ENCODE measurements around the gene GH2. TPM values are rescaled to one million over a fixed set of nuclear protein-coding genes. Genes with fewer than 3 reads are reported as not detected.
"Not testable (repeated sequence)": the region's sequence is repeated elsewhere in the genome, so short reads cannot be mapped to it uniquely, and the experiment has no call there.

Gene GH2
- total RNA-seq, 4 donors from 2014 or later: not detected

DNA sequence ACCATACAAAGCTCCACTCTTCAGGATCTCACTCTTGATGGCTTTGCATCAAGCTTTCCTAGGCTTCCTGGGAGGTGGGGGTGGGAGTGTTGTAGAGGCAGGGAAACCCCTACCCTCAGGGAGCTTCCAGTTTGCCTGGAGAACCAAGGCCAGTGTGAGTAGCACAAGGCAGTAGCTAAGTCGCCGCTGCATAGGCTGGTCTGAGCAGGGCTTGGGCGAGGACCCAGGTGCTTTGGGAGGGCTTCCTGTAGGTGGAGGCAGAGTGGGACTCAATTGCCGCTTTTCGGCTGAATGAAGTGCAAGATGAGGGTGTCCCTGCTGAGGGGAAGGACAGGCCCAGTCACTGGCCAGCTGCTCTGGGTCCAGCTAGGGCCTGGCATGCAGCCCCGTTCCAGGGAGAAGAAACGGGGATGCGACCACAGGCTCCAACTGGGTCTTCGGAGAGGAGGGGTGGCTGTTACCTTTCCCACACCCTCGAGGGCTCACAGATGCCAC lies 46.5 kb upstream of the GH2 start:
- no peaks in the 10 kb centered on the region for H3K27me3 ChIP-seq
- no peak for DNase-seq
- intact Hi-C loops (cut with DNase I; ENCODE audit: low total_unique reads): no loop called here
- no peak overlapping the region for H3K4me3 ChIP-seq
- H3K9me3 ChIP-seq: no peaks in the 10 kb centered on the region
- no peaks in the 10 kb centered on the region for H3K36me3 ChIP-seq
- no peaks in the 10 kb centered on the region for H3K4me1 ChIP-seq
- no peak for TF ChIP-seq POLR2A (IDR thresholded peaks at IDR 0.05)
- TF ChIP-seq, protein P1, sequence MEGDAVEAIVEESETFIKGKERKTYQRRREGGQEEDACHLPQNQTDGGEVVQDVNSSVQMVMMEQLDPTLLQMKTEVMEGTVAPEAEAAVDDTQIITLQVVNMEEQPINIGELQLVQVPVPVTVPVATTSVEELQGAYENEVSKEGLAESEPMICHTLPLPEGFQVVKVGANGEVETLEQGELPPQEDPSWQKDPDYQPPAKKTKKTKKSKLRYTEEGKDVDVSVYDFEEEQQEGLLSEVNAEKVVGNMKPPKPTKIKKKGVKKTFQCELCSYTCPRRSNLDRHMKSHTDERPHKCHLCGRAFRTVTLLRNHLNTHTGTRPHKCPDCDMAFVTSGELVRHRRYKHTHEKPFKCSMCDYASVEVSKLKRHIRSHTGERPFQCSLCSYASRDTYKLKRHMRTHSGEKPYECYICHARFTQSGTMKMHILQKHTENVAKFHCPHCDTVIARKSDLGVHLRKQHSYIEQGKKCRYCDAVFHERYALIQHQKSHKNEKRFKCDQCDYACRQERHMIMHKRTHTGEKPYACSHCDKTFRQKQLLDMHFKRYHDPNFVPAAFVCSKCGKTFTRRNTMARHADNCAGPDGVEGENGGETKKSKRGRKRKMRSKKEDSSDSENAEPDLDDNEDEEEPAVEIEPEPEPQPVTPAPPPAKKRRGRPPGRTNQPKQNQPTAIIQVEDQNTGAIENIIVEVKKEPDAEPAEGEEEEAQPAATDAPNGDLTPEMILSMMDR (IDR thresholded peaks at IDR 0.05): no peak
- H3K27ac ChIP-seq: no peak overlapping the region

DNA sequence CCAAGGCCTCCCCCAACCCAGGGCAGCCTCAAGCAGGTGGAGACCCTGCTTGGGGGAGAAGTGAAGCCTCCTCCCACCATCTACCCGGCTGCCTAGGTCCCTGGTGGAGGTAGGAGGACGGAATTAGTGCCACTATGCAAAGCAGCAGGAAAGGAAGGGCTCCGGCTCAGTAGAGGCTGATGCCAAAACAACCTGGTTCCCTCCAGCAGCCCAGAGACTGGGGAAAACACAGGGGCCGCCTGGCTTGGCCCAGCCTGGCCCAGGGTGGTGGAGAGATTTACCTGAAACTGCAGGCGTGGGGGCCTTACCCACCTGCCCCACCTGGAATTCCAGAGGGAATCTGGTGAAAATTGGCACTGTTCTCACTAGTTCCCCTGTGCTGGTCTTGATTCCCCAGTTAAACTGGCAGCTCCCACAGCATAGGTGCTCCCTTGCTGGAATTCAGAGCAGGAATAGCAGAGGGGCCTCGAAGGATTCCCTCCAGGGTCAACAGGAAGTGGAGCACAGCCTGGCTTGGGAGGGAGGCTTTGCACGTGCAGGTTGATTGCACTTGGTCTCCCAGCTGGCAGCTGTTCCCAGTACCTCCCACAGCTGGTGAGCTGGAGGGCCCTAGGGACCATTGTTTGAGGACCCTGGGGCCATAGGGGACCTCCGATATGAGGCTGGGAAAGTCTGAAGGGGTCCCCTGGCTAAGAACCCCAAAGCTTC lies 45.9 kb upstream of the GH2 start:
- Histone ChIP-seq H3K9me3 (no peaks in the 10 kb centered on the region), H3K27me3 (no peaks in the 10 kb centered on the region), H3K4me3 (no peak overlapping the region), H3K36me3 (no peaks in the 10 kb centered on the region), H3K4me1 (no peaks in the 10 kb centered on the region), H3K27ac (no peak overlapping the region)
- TF ChIP-seq, protein P1 (IDR thresholded peaks at IDR 0.05): no peak
- no peak for TF ChIP-seq POLR2A (IDR thresholded peaks at IDR 0.05)
- intact Hi-C loops (cut with DNase I; ENCODE audit: low total_unique reads): no loop called here
- no peak for DNase-seq

DNA sequence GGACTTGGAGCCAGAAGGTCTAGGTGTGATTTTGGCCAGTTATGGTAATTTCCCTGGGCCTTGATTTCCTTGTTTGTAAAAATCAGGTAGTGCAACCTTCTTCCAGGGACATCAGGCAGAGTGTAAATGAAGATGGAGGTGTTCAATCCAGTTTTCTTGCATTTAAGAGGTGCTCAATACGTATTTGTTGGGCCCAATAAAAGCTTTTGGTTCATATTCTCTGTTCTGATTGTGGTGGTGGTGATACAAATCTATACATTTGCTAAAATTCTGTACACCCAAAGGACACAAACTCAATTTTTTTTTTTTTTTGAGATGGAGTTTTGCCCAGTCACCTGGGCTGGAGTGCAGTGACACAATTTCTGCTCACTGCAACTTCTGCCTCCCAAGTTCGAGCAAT lies 44.4 kb upstream of the GH2 start:
- intact Hi-C loops (cut with DNase I; ENCODE audit: low total_unique reads): no loop called here
- no peak for DNase-seq
- Histone ChIP-seq H3K27me3 (no peaks in the 10 kb centered on the region), H3K36me3 (no peaks in the 10 kb centered on the region), H3K27ac (no peak overlapping the region), H3K4me3 (no peak overlapping the region), H3K9me3 (no peaks in the 10 kb centered on the region), H3K4me1 (no peaks in the 10 kb centered on the region)
- TF ChIP-seq POLR2A (IDR thresholded peaks at IDR 0.05): no peak
- TF ChIP-seq, protein P1 (IDR thresholded peaks at IDR 0.05): no peak

DNA sequence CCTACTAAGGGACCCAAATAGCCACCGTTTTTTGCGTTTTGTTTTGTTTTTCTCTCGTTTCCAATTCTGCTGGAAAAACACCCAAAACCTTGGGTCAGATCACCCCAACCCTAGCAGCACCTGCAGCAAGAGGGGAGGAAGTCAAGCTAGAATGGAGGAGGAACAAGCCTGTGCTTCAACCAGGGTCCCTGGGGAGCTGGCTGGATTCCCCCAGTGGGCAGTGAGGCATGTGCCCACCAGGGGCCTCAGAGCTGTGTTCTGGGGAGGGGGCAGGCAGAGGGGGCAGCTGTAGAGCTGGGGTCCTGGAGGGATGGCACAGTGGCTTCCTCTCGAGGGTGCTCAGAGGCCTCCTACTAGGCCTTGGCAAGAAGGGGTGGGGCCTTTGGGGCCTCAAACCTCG lies 43.9 kb upstream of the GH2 start:
- no peak for TF ChIP-seq POLR2A (IDR thresholded peaks at IDR 0.05)
- TF ChIP-seq, protein P1 (IDR thresholded peaks at IDR 0.05): no peak
- Histone ChIP-seq H3K4me3 (no peak overlapping the region), H3K4me1 (no peaks in the 10 kb centered on the region), H3K9me3 (no peaks in the 10 kb centered on the region), H3K27ac (no peak overlapping the region), H3K36me3 (no peaks in the 10 kb centered on the region), H3K27me3 (no peaks in the 10 kb centered on the region)
- no peak for DNase-seq
- intact Hi-C loops (cut with DNase I; ENCODE audit: low total_unique reads): no loop called here

DNA sequence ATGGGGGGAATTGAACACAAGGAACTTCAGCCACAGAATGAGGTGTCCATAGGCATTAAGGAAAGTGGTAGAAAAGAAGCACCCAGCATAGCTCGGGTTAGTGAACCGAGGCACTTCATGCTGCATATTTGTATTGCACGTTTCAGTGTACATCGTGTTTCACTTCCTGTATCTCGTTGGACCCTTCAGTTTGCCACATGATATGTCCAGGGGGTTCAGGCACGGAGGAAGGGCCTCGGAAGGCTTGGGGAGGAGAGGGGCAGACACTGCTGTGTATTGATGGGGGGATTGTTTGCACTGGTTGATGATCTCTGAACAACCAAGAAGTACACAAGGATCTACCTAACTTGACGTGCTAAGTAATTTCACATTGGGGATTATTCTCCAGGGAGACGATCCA lies 40.7 kb upstream of the GH2 start:
- H3K9me3 ChIP-seq; H3K4me1 ChIP-seq; H3K27me3 ChIP-seq; intact Hi-C loops (cut with DNase I; ENCODE audit: low total_unique reads); DNase-seq; H3K4me3 ChIP-seq; H3K36me3 ChIP-seq; H3K27ac ChIP-seq: not testable (repeated sequence)

DNA sequence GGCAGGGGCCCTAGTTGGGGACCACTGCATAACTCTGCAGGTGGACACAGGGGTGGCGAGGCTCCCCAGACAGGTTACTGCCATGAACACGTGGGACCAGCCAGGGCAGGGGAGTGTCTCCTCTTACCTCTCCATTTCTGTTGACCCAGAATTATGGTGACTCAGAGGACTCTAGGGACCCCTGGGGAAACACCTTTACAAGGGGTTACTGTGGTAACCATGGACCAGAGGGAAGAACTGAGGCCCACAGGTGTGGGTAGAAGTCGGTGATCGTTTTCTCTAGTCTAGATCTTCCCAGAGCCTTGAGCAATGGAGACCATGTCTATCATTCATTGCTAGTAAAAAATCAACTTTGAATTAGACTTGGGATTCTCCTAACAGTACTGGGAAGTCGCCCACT lies 39.0 kb upstream of the GH2 start:
- H3K9me3 ChIP-seq; DNase-seq; H3K27me3 ChIP-seq; H3K36me3 ChIP-seq; H3K4me1 ChIP-seq; H3K4me3 ChIP-seq; intact Hi-C loops (cut with DNase I; ENCODE audit: low total_unique reads); H3K27ac ChIP-seq: not testable (repeated sequence)

DNA sequence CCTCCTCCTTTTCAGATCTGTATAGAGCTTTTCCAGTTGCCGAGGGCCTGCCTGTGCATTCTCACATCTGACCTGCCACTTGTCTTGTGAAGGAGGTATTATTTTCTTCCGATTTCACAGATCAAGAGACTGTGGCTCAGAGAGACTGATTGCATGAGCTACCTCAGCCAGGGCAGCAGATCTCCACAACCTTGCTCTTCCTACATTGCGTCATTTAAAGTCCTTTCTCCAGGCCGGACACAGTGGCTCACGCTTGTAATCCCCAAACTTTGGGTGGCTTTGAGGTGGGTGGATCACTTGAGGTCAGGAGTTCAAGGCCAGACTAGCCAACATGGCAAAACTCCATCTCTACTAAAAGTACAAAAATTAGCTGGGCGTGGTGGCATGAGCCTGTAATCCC lies 38.3 kb upstream of the GH2 start:
- intact Hi-C loops (cut with DNase I; ENCODE audit: low total_unique reads); H3K4me3 ChIP-seq; DNase-seq; H3K27me3 ChIP-seq; H3K4me1 ChIP-seq; H3K27ac ChIP-seq; H3K9me3 ChIP-seq; H3K36me3 ChIP-seq: not testable (repeated sequence)
